HepG2 (cell line): Measurements from ENCODE around the gene ZNF618. TPM values are rescaled to one million over a fixed set of nuclear protein-coding genes. Genes with fewer than 3 reads are reported as not detected.
A peak's percentile ranks its signal among the peaks of the same experiment; 100 is the strongest.

ENCODE experiments used
- LCORL ChIP-seq, 2 experiments: fragments of 450-650 bp in 1 of 2; sonication (generic) in 1 of 2; formaldehyde crosslinking in 1 of 2; IDR thresholded peaks; 2 replicates each; pipeline versions ENCODE4 v1.5.0 to v1.6.1; 2017 to 2020; ENCODE audit warnings: antibody characterized with exemption in 1 of 2, missing genetic modification reagents in 1 of 2
- SMC3 ChIP-seq: IDR thresholded peaks from 2 replicates; pipeline ENCODE4 v1.6.1; 2011; ENCODE audit warnings: low read length, improper control_type of control experiment
- SNAPC2 ChIP-seq: sonication (generic); formaldehyde crosslinking; IDR thresholded peaks from 2 replicates; pipeline ENCODE4 v1.8.1; 2022; ENCODE audit warnings: mild to moderate bottlenecking, missing genetic modification reagents
- TAF1 ChIP-seq: sonication (generic); formaldehyde crosslinking; IDR thresholded peaks from 2 replicates; pipeline ENCODE4 v1.4.0; 2020; ENCODE audit warnings: missing genetic modification reagents
- U2AF2 ChIP-seq: fragments of 200-400 bp; formaldehyde crosslinking; IDR thresholded peaks from 2 replicates; pipeline ENCODE4 v1.6.1; 2017; ENCODE audit warnings: low read depth, mild to moderate bottlenecking, low read length
- ZFP82 ChIP-seq: sonication (generic); formaldehyde crosslinking; IDR thresholded peaks from 2 replicates; pipeline ENCODE4 v1.5.1; 2020; ENCODE audit warnings: mild to moderate bottlenecking, missing genetic modification reagents, borderline replicate concordance
- ZNF180 ChIP-seq: sonication (generic); formaldehyde crosslinking; IDR thresholded peaks from 2 replicates; pipeline ENCODE4 v1.4.0; 2020; ENCODE audit warnings: low read depth, missing genetic modification reagents, borderline replicate concordance
- ZNF263 ChIP-seq: sonication (generic); formaldehyde crosslinking; IDR thresholded peaks from 2 replicates; pipeline ENCODE4 v1.4.0; 2020; ENCODE audit warnings: missing genetic modification reagents
- polyA plus RNA-seq, 8 experiments: library from polyadenylated mRNA; depleted of rRNA in 3 of 8; stranded (reverse) in 7 of 8; unstranded in 1 of 8; fragments of >200 nt; fragmentation: Illumina TruSeq in 4 of 8; extraction: Trizol in 4 of 8; gene quantifications; 2 replicates each; pipeline versions ENCODE4 v1.2.1 to v1.2.3, GENCODE V29; 2011 to 2016; ENCODE audit warnings: low read depth in 4 of 8, missing spikeins in 1 of 8, mixed read lengths in 1 of 8; ENCODE audit not compliant: insufficient read depth in 1 of 8
- total RNA-seq, 5 experiments: library from RNA; depleted of rRNA; stranded (reverse); fragments of >200 nt; fragmentation: Illumina TruSeq; extraction: Trizol; gene quantifications; 2 replicates each; pipeline ENCODE4 v1.2.3, GENCODE V29; 2016; ENCODE audit warnings: low read depth in 1 of 5
- TF ChIP-seq, protein P1 (sequence below): sonication (generic); formaldehyde crosslinking; IDR thresholded peaks from 2 replicates; pipeline ENCODE4 v1.5.0; 2020; ENCODE audit warnings: mild to moderate bottlenecking, missing genetic modification reagents, borderline replicate concordance
- TF ChIP-seq, protein P2 (sequence below): sonication (generic); formaldehyde crosslinking; IDR thresholded peaks from 2 replicates; pipeline ENCODE4 v1.4.0; 2020; ENCODE audit warnings: missing genetic modification reagents
- TF ChIP-seq, protein P3 (sequence below): sonication (generic); formaldehyde crosslinking; IDR thresholded peaks from 2 replicates; pipeline ENCODE4 v1.4.0; 2020; ENCODE audit warnings: missing genetic modification reagents, low read depth, mild to moderate bottlenecking, borderline replicate concordance
- TF ChIP-seq, protein P4 (sequence below): sonication (generic); formaldehyde crosslinking; IDR thresholded peaks from 2 replicates; pipeline ENCODE4 v1.4.0; 2020; ENCODE audit warnings: mild to moderate bottlenecking, missing genetic modification reagents

ZNF618 gene
- total and polyA plus RNA-seq, 2 of the 13 experiments (the other 11 are each of a cell fraction or from before 2014, with no cell fraction given) = 0.07 TPM

DNA sequence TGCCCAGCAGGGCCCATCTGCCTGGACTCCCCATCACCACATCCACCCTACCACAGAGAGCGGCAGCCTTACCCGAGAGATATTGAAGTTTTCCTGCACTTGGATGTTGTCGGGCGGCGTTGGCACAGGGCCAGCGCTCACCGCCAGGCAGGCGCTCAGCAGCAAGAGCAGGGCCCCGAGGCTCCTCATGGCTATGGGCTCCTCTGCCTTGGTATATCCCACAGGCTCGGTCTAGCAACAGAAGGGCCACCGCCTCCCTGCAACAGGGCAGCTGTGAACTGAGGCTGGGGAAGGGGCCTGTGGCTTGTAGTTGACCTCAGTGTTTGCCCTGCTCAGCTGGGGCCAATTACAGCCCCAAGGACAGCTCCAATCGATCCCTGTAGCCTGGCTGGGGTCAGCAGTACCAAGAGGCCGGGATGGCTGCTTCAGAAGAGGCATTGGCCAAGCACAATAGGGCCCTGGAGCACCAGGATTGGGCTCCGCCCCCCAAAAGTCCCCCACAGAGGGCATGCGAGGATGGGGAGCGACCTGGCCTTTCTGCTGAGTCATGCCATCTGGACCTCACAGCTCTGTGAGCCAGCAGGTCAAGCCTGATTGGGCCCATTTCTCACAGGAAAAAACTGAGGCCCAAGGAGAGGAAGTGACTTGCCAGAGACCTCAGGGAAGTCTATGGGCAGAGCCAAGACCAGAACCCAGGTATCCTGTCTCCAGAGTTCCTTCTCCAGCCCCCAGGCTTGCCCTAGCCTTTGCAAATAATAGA lies 202.1 kb downstream of the ZNF618 start, which contains the start of gene AMBP (continued):
- TF ChIP-seq, protein P1, sequence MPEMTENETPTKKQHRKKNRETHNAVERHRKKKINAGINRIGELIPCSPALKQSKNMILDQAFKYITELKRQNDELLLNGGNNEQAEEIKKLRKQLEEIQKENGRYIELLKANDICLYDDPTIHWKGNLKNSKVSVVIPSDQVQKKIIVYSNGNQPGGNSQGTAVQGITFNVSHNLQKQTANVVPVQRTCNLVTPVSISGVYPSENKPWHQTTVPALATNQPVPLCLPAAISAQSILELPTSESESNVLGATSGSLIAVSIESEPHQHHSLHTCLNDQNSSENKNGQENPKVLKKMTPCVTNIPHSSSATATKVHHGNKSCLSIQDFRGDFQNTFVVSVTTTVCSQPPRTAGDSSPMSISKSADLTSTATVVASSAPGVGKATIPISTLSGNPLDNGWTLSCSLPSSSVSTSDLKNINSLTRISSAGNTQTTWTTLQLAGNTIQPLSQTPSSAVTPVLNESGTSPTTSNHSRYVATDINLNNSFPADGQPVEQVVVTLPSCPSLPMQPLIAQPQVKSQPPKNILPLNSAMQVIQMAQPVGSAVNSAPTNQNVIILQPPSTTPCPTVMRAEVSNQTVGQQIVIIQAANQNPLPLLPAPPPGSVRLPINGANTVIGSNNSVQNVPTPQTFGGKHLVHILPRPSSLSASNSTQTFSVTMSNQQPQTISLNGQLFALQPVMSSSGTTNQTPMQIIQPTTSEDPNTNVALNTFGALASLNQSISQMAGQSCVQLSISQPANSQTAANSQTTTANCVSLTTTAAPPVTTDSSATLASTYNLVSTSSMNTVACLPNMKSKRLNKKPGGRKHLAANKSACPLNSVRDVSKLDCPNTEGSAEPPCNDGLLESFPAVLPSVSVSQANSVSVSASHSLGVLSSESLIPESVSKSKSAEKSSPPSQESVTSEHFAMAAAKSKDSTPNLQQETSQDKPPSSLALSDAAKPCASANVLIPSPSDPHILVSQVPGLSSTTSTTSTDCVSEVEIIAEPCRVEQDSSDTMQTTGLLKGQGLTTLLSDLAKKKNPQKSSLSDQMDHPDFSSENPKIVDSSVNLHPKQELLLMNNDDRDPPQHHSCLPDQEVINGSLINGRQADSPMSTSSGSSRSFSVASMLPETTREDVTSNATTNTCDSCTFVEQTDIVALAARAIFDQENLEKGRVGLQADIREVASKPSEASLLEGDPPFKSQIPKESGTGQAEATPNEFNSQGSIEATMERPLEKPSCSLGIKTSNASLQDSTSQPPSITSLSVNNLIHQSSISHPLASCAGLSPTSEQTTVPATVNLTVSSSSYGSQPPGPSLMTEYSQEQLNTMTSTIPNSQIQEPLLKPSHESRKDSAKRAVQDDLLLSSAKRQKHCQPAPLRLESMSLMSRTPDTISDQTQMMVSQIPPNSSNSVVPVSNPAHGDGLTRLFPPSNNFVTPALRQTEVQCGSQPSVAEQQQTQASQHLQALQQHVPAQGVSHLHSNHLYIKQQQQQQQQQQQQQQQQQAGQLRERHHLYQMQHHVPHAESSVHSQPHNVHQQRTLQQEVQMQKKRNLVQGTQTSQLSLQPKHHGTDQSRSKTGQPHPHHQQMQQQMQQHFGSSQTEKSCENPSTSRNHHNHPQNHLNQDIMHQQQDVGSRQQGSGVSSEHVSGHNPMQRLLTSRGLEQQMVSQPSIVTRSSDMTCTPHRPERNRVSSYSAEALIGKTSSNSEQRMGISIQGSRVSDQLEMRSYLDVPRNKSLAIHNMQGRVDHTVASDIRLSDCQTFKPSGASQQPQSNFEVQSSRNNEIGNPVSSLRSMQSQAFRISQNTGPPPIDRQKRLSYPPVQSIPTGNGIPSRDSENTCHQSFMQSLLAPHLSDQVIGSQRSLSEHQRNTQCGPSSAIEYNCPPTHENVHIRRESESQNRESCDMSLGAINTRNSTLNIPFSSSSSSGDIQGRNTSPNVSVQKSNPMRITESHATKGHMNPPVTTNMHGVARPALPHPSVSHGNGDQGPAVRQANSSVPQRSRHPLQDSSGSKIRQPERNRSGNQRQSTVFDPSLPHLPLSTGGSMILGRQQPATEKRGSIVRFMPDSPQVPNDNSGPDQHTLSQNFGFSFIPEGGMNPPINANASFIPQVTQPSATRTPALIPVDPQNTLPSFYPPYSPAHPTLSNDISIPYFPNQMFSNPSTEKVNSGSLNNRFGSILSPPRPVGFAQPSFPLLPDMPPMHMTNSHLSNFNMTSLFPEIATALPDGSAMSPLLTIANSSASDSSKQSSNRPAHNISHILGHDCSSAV (CRISPR knock-in tag) = no peak
- TF ChIP-seq, protein P2, sequence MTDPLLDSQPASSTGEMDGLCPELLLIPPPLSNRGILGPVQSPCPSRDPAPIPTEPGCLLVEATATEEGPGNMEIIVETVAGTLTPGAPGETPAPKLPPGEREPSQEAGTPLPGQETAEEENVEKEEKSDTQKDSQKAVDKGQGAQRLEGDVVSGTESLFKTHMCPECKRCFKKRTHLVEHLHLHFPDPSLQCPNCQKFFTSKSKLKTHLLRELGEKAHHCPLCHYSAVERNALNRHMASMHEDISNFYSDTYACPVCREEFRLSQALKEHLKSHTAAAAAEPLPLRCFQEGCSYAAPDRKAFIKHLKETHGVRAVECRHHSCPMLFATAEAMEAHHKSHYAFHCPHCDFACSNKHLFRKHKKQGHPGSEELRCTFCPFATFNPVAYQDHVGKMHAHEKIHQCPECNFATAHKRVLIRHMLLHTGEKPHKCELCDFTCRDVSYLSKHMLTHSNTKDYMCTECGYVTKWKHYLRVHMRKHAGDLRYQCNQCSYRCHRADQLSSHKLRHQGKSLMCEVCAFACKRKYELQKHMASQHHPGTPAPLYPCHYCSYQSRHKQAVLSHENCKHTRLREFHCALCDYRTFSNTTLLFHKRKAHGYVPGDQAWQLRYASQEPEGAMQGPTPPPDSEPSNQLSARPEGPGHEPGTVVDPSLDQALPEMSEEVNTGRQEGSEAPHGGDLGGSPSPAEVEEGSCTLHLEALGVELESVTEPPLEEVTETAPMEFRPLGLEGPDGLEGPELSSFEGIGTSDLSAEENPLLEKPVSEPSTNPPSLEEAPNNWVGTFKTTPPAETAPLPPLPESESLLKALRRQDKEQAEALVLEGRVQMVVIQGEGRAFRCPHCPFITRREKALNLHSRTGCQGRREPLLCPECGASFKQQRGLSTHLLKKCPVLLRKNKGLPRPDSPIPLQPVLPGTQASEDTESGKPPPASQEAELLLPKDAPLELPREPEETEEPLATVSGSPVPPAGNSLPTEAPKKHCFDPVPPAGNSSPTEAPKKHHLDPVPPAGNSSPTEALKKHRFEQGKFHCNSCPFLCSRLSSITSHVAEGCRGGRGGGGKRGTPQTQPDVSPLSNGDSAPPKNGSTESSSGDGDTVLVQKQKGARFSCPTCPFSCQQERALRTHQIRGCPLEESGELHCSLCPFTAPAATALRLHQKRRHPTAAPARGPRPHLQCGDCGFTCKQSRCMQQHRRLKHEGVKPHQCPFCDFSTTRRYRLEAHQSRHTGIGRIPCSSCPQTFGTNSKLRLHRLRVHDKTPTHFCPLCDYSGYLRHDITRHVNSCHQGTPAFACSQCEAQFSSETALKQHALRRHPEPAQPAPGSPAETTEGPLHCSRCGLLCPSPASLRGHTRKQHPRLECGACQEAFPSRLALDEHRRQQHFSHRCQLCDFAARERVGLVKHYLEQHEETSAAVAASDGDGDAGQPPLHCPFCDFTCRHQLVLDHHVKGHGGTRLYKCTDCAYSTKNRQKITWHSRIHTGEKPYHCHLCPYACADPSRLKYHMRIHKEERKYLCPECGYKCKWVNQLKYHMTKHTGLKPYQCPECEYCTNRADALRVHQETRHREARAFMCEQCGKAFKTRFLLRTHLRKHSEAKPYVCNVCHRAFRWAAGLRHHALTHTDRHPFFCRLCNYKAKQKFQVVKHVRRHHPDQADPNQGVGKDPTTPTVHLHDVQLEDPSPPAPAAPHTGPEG (CRISPR knock-in tag) = no peak
- TF ChIP-seq SMC3 (0 out of 2 replicates have a peak, but pooled peaks have one; percentile 2), ZNF263 (peak; percentile 99), U2AF2 (no peak), TAF1 (CRISPR knock-in tag) (peak; percentile 96), SNAPC2 (CRISPR knock-in tag) (no peak; the same call in 1 of the 2 replicates), LCORL (IDR thresholded peaks at IDR 0.05) (0 out of 2 replicates have a peak, but pooled peaks have one; percentile 8), LCORL (CRISPR knock-in tag; IDR thresholded peaks at IDR 0.05) (peak; percentile 97), ZNF180 (CRISPR knock-in tag) (no peak), ZFP82 (CRISPR knock-in tag) (peak; percentile 98)
- TF ChIP-seq, protein P3, sequence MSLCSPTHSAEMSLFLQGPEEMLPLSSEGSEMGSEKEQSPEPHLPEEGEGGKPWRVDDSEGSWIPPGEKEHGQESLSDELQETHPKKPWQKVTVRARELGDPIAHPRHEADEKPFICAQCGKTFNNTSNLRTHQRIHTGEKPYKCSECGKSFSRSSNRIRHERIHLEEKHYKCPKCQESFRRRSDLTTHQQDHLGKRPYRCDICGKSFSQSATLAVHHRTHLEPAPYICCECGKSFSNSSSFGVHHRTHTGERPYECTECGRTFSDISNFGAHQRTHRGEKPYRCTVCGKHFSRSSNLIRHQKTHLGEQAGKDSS (CRISPR knock-in tag) = peak; percentile 52; the same call in 1 of the 2 replicates
- TF ChIP-seq, protein P4, sequence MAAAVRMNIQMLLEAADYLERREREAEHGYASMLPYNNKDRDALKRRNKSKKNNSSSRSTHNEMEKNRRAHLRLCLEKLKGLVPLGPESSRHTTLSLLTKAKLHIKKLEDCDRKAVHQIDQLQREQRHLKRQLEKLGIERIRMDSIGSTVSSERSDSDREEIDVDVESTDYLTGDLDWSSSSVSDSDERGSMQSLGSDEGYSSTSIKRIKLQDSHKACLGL (CRISPR knock-in tag) = peak; percentile 52; the same call in 1 of the 2 replicates
